Inferior parietal cortex (tissue), 1 donor: ENCODE data around the gene CECR2.
"Not testable (repeated sequence)": the region's sequence is repeated elsewhere in the genome, so short reads cannot be mapped to it uniquely, and the experiment has no call there.

Experiments used
- DNase-seq: peaks from one replicate; pipeline ENCODE4 v3.0.0-alpha.2; 2016; ENCODE audit errors: extremely low spot score

The CECR2 gene

DNA sequence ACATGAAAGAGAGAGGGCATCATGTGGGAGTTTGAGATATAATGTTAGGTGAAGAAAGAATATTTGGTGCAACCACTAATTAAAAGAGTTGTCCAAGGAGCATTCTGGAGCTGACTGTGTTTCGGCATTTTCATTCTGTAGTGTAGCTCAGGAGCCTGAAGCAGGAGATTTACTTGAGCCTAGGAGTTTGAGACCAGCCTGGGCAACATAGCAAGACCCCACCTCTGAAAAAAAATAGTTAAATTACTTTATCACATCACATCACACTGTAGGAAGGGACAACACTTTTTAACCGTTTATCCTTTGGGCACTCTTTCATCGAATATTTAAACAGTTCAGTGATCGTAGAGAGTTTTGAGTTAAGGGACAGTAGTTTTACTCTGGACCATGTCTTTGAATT is 143.7 kb downstream of the CECR2 start:
- DNase-seq: no peak

DNA sequence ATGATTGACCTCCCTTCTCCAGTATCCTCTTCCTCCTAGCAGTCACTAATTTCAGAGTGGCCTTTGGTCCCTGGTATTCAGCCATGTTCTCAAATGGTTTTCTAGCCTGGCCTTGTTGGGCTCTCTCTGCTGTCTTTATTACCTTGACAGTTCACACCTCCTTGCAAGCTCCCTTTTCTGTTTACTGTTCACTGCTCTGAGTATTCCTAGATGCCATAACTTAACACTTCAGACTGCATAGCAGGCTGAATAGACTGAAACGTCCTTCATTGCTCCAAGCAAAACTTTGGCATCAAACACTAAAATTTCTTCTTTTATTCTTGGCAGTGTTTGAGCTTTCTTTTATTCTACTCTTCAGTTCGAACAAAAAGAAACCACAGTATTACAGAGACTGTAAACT is 144.4 kb downstream of the CECR2 start:
- no peak for DNase-seq

DNA sequence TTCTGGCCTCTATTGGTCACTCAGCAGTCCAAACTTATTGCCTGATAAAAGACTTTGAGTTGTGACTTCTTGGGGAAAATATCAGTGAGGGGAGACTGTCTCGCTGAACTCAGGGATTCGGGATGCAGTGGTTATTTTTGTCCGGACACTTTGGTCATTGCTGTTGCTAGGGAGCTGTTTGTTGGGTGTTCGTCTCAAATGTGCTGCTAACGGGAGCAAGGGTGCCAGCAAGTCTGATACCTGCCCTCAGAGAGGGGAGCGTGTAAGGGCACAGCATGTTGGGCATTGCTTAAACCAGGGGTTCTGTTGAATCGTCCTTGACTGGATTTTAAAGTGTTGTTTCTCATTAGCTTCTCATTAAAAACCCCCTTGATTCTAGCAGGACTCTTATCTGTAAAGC is 144.8 kb downstream of the CECR2 start:
- no peak for DNase-seq

DNA sequence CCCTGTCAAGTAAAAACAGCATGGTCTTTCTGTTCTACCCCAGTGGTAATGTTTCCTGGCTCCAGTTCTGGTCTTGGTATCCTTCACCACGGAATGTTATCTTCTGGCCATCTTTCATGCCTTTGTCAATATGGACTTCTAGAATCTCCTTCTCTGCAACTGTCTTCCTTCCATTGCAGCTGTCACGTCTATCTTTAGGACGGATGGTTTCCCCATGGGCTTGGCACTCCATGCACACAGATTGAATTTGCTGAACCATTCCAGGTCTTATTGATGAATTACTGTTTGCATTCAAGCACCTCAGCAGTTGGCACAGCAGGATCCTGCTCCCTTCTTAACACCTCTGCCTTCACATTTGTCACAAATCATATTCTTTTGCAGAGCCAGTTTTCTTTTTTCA is 149.1 kb downstream of the CECR2 start:
- DNase-seq: no peak

DNA sequence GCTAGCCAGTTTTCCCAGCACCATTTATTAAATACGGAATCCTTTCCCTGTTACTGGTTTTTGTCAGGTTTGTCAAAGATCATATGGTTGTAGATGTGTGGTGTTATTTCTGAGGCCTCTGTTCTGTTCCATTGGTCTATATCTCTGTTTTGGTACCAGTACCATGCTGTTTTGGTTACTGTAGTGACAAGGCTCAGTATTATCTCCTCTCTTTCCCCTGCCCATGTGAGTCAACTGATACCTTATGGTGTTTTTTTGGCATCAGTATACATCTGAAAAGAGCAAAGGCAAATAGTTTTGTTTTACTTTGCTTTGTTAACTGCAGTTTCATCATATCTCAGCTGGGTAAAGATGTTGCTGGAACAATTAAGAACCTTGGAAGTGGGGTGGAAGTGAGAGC is 152.7 kb downstream of the CECR2 start:
- DNase-seq: not testable (repeated sequence)

DNA sequence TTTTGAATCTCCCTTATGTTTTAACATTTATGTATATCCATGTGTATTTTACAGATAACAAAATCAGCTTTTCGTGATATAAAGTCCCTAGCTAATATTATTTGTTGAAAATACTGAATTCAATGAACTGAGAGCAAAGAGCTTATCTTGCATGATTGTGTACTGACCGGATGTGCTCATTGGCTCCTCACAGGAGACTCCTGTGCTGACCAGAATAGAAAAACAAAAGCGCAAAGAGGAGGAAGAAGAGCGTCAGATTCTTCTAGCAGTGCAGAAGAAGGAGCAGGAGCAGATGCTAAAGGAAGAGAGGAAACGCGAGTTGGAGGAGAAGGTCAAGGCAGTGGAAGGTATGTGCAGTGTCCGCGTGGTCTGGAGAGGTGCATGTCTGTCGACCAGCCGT is 154.7 kb downstream of the CECR2 start:
- DNase-seq: no peak

DNA sequence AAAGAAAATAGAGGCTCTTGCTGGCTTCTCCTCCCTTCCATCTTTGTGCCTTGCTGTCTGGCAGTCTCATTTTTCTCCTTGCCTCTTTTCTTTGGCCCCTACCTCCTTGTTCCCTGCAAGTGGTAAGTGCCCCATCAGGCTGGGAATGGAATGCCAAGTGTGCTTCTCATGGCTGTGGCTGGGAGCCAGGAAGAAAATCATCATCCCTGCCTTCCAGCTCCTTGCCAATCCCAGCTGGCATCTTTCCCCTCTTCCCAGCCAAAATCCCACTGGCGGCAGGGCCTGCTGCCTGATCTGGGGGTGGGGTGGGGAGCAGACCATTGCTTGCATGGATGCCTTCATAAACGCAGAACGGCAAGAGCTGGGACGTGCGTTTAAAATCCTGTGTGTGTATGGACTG is 167.0 kb downstream of the CECR2 start:
- peak; percentile 49 for DNase-seq

DNA sequence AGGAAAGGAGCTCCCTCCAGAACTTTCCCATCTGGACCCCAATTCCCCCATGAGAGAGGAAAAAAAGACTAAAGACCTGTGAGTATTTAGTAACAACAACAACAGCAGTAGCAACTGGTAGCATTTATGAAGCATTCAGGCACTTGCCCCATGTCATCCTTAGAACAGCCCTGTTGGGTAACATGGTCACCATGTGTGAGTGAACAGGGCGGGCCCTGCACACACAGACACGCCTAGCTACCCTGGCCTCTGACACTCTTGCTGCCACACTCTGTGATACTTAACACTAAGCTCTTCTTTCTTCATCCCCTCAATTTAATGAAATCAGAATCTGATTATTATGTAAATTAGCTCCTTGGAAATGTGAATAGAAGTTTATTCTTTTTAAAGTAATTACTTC is 167.9 kb downstream of the CECR2 start:
- no peak for DNase-seq

DNA sequence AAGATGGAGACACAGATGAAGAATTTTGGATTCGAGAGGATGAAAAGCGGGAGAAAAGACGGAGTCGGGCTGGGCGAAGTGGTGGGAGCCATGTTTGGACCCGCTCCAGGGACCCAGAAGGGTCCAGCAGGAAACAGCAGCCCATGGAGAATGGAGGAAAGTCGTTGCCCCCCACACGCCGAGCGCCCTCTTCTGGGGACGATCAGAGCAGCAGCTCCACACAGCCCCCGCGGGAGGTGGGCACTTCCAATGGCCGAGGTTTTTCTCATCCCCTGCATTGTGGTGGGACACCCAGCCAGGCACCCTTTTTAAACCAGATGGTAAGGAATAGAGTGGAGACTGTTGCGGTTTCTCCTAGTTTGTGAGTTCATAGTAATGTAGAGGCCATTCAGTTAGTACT is 171.2 kb downstream of the CECR2 start:
- no peak for DNase-seq

DNA sequence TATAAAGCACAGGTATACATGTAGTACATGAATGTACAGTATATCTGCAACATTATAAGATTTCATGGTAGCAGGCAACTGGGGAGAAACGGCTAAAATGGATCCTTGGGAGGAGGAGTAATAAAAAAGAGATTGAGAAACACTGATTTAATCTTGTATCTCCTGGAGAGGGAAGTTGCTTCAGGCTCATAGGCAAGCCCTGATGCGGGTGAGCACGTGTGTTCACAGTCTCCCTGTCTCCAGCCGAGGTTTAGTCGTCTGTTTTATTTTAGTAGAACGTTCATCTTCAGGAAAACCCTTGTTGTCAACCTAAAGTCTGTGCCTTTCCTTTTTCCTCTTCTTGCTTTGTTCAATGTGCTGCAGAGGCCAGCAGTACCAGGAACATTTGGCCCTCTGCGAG is 172.2 kb downstream of the CECR2 start:
- DNase-seq: no peak

DNA sequence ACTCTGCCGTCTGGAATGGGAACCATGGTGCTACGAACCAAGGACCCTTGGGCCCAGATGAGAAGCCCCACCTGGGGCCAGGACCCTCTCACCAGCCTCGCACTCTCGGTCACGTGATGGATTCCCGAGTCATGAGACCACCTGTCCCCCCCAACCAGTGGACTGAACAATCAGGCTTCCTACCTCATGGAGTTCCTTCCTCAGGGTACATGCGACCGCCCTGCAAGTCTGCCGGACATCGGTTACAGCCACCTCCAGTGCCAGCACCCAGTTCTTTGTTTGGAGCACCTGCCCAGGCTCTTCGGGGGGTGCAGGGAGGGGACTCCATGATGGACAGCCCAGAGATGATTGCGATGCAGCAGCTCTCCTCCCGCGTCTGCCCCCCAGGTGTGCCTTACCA is 173.2 kb downstream of the CECR2 start:
- DNase-seq: no peak

DNA sequence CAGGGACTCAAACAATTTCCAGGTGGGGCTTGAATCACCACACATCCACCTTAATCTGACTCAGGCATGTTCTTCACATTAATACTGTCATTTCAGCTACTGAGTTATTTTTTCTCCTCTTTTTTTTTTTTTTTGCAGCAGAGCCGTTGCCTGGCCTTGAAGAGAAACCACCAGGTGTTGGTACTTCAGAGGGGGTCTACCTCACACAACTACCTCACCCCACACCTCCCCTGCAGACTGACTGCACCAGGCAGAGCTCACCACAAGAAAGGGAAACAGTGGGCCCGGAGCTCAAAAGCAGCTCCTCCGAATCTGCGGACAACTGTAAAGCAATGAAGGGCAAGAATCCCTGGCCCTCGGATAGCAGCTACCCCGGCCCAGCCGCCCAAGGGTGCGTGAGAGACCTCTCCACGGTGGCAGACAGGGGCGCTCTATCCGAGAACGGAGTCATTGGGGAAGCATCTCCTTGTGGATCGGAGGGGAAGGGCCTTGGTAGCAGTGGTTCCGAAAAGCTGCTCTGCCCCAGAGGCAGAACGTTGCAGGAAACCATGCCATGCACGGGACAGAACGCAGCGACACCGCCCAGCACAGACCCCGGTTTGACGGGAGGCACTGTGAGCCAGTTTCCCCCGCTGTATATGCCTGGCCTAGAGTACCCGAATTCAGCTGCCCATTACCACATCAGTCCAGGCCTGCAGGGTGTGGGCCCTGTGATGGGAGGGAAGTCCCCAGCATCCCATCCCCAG is 178.9 kb downstream of the CECR2 start:
- no peak for DNase-seq

DNA sequence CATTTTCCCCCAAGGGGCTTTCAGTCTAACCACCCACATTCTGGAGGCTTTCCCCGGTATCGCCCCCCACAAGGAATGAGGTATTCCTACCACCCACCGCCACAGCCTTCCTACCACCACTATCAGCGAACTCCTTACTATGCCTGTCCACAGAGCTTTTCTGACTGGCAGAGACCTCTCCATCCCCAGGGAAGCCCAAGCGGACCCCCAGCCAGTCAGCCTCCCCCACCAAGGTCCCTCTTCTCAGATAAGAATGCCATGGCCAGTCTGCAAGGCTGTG is 179.4 kb downstream of the CECR2 start:
- DNase-seq: no peak

DNA sequence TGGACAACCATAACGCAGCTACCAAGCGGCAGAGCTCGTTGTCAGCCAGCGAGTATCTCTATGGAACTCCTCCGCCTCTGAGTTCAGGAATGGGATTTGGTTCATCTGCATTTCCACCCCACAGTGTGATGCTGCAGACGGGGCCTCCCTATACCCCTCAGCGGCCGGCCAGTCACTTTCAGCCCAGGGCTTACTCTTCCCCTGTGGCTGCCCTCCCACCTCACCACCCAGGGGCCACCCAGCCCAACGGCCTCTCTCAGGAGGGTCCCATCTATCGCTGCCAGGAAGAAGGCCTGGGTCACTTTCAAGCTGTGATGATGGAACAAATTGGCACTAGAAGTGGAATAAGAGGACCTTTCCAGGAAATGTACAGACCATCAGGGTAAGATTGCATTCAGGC is 179.9 kb downstream of the CECR2 start:
- no peak for DNase-seq

DNA sequence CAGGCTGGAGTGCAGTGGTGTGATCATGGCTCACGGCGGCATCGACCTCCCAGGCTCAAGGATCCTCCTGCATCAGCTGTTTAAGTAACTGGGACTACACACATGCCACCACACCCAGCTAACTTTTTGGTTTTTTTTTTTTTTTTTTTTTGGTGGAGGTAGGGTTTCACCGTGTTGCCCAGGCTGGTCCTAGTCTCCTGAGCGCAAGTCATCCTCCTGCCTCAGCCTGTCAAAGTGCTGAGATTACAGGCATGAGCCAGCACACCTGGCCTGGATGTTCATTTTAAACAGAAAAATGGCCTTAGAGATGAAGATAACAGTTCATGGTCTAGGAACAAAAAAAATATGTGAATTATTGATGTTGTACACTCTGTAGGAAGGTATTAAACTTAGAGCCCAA is 180.4 kb downstream of the CECR2 start:
- DNase-seq: no peak

DNA sequence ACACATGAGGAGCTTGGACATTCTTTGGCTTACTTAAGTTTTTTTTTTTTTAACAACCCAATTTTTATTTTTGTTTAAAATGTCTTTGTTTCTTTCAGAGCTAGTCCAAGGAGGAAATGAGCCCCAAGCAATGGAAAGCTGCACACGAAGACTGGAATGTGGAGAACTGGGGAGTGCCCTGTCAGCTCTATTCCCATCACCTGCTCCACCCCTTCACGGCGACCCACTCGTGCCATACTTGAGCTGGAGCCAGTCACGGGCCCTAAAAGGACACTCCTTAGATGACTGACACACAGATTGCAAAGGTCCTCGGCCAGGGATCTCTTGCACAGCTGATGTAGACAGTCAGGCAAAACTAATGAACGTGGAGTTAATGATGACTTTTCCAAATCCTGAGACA is 183.5 kb downstream of the CECR2 start:
- DNase-seq: no peak

DNA sequence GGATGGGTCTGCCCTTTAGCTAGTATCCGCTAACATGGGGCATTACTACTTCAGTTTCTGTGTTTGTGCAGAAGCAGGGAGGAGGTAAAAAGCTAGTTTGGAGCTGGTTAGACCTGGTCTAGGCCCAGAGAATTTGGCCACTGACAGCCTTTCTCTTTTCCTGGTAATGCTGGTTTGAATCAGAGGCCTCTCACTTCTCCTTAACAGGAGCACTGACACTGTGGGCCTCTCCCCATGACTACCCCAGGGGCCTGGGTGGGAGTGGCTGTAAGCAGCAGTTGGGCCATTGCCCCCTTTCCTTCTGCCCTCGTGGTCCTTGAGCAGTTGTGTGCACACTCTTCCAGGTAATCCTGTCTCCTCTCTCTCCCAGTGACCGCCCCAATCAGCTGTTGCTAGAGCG is 185.6 kb downstream of the CECR2 start:
- DNase-seq: no peak

DNA sequence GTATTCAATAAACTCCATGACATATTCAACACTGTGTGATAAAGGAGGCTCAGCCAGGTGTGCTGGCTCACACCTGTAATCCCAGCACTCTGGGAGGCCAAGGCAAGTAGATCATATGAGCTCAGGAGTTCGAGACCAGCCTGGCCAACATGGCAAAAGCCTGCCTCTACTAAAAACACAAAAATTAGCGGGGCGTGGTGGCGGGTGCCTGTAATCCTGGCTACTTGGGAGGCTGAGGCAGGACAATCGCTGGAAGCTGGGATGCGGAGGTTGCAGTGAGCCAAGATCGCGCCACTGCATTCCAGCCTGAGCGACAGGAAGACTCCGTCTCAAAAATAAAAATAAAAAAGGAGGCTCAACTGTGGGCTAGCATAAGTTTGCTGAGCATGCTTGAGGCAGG is 189.9 kb downstream of the CECR2 start:
- DNase-seq: no peak

DNA sequence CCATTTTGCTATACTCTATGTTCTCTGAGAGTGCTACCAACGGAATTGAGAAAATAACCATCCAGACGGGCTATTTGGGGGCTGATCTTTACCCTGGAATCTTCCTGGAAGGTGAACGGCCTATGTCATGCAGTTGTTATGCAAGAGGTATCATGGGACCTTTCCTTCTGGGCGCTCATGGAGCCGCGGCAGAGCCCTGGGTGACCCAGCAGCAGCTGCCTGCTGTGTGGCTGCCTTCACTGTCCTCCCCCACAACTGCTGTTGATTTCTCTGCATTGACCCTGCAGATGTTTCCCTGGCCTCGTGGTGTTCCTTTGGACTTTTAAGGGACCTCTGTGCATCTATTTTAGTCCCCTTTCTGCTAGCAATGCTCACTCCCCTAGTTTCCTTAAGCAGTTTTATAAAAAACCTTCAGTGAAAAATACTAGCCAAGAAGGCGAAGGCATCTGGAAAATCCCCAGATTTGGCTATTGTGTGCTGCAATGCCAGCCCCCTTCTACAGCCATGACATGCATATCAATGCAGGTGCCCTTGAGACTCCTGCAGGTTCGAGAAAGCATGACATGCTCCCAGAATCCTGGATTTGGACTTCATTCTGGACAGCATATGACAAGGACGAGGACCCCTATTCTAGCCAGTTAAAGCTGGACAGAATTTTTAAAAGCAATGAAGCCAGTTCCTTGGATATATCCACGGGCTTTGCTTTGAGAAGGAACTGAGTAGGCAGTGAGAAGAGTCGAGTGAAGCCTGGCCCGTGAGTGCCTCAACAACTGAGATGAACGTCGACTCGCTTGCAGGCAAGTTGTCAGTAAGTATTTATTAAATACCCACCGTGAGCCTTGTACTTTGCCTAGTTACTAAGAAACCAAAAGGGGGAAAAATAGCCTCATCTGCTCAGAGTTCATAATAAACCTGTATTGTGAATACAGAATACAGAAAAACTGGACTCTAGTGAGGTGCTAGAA is 193.9 kb downstream of the CECR2 start, which contains the start of gene SLC25A18:
Gene SLC25A18, plus strand, starts transcription at position 593 of the 965 bp plus-strand sequence. CDS start 16,447 bp downstream, outside the sequence.
- peak; percentile 78 for DNase-seq

DNA sequence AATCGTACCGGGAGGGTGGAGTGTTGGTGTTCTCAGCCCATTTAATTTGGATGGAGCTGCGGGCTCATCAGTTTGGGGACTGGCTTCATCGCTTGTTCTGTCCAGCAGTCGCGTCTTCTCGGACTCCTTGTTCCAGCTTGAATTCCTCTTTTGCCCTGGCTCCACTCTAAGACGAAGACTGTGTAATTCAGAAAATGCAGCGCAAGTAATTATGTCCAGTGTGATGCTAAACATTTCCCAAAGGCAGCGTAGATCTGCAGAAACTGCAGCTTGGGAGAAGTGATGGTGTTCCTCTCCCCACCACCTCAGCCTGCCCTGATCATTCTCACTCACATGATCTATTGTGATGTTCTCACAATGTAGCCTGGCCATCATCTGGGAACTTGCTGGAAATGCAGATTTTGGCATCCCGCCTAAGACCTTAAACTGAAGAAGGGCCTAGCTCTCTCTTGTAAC is 194.7 kb downstream of the CECR2 start:
- DNase-seq: peak; percentile 79

DNA sequence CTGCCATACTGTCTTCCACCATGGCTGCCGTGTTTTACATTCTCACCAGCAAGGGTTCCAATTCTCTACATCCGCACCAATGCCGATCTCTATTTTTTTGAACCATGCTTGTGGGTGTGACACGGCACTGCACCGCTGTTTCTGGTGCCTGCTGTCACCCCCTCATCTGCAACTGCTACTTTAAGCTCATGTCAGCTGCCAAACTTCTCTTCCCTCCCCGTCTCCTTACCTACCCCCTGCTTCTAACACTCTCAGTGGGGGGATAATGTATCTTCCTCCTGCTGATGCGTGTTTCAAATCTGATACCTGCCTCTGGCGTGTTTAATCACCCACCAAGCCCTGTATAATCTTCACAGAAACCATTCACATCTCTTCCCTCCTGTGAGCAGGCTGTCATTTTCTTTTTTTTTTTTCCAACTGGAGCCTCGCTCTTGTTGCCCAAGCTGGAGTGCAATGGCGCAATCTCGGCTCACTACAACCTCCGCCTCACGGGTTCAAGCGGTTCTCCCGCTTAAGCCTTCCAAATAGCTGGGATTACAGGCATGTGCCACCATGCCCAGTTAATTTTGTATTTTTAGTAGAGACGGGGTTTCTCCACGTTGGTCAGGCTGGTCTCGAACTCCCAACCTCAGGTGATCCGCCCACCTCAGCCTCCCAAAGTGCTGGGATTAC is 196.9 kb downstream of the CECR2 start:
- DNase-seq: not testable (repeated sequence)

DNA sequence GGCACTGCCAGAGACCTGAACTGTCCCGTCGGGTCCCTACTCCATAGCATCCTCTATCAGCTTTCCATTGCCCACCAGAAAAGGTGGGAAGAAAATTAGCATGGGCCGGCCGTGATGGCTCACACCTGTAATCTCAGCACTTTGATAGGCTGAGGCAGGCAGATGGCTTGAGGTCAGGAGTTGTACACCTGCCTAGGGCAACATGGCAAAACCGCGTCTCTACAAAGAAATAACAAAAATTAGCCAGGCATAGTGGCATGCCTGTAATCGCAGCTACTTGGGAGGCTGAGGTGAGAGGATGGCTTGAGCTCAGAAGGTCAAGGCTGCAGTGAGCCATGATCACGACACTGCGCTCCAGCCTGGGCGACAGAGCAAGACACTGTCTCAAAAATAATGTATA is 197.5 kb downstream of the CECR2 start:
- no peak for DNase-seq
